Body of pancreas (tissue), 4 donors: Measurements from ENCODE around the gene ATG10. TPM values are rescaled to one million over a fixed set of nuclear protein-coding genes. Genes with fewer than 3 reads are reported as not detected.

Experiments used
- ATAC-seq: fragments of 150-250 bp; one replicate; pipeline ENCODE4 v1.9.1; 2016
- DNase-seq, 4 donors: peaks; one replicate each; pipeline ENCODE4 v3.0.0-alpha.2; 2019
- H3K27ac ChIP-seq, 4 donors: fragments of 200-600 bp; sonication (generic); 1 replicate in 3 of 4; 2 replicates in 1 of 4; pipeline versions ENCODE4 v1.5.1 to v1.6.1; 2016 to 2019; ENCODE audit warnings: mild to moderate bottlenecking in 1 of 4, mixed read lengths in 1 of 4, moderate library complexity in 1 of 4
- H3K27me3 ChIP-seq, 2 donors: fragments of 200-600 bp; sonication (generic); one replicate each; pipeline ENCODE4 v1.6.0; 2016; ENCODE audit warnings: mild to moderate bottlenecking in 1 of 2
- H3K36me3 ChIP-seq, 2 donors: fragments of 200-600 bp; sonication (generic); replicated peaks in 1 of 2; 2 replicates each; pipeline ENCODE4 v1.5.1; 2016; ENCODE audit warnings: low read depth in 2 of 2; ENCODE audit not compliant: insufficient read depth in 1 of 2
- H3K4me1 ChIP-seq: fragments of 200-600 bp; sonication (generic); one replicate; pipeline ENCODE4 v1.6.0; 2016
- H3K4me3 ChIP-seq, 2 donors: fragments of 200-600 bp; sonication (generic); 1 replicate in 1 of 2; 2 replicates in 1 of 2; pipeline ENCODE4 v1.5.1; 2016 to 2019
- H3K9me3 ChIP-seq, 3 donors: fragments of 200-600 bp; sonication (generic); 1 replicate in 2 of 3; 2 replicates in 1 of 3; pipeline ENCODE4 v1.5.1; 2016
- CTCF ChIP-seq, 7 experiments: fragments of 450-650 bp in 4 of 7; fragments of 200-600 bp in 3 of 7; sonication (generic) in 3 of 7; IDR thresholded peaks; one replicate each; pipeline ENCODE4 v1.5.1; 2016 to 2019; ENCODE audit warnings: antibody characterized with exemption in 7 of 7
- POLR2A ChIP-seq, 3 donors: fragments of 450-650 bp; IDR thresholded peaks; one replicate each; pipeline ENCODE4 v1.6.1; 2016; ENCODE audit warnings: antibody characterized with exemption in 3 of 3, mild to moderate bottlenecking in 2 of 3
- whole genome bisulfite sequencing, 2 donors: methylation state at CpG; one replicate each; pipeline ENCODE4 v1.1.5; 2017; 5-methylcytosine and 5-hydroxymethylcytosine counted together
- intact Hi-C: fragments of 100-400 bp; cut with DNase I; formaldehyde crosslinking; loops from one replicate; pipeline ENCODE4 v1.15.1; 2023
- total RNA-seq, 2 donors: library from RNA; depleted of rRNA; stranded (reverse); fragments of >200 nt; gene quantifications; one replicate each; pipeline ENCODE4 v1.1.0, GENCODE V29; 2016

The ATG10 gene
- total RNA-seq, 2 donors from 2014 or later: 2.9 to 4.6 TPM

- H3K36me3 ChIP-seq: no peaks in the 10 kb centered on the region
- H3K9me3 ChIP-seq: no peaks in the 10 kb centered on the region
- no peak overlapping the region for H3K4me3 ChIP-seq
- H3K27me3 ChIP-seq: no peaks in the 10 kb centered on the region
- no peak for TF ChIP-seq POLR2A (IDR thresholded peaks at IDR 0.05)
- TF ChIP-seq CTCF (IDR thresholded peaks at IDR 0.05): no peak
- 87 to 98% methylated on average over 2 of the region's 2 CpGs for WGBS, 2 donors
- H3K4me1 ChIP-seq: peaks cover 4% of the 10 kb centered on the region
- ATAC-seq: no peak
- no peak for DNase-seq
- no peak overlapping the region for H3K27ac ChIP-seq
- intact Hi-C loops: no loop called here
Measured at GRCh38 chr5:82100303-82101077, 128.7 kb downstream of the ATG10 start.

DNA sequence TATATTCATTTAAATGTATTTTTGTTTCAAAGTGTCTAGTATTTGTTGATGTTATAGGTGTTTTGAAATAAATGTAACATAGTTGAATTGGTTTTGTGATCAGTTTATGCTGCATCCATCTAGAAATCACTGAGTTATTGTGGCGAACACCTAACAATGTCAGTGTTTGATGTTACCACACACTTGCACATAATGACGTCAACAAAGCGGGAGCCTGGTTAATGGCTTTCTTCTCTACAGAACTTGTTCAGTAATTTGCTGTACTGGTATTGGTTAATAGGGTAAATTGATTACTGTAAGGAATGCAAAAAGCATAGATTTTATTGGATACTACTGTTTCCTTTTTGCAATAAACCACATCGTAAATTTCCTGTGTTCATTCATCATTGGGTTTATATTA lies 133.0 kb downstream of the ATG10 start:
- Histone ChIP-seq H3K27me3 (no peaks in the 10 kb centered on the region), H3K4me1 (peaks cover 4% of the 10 kb centered on the region), H3K27ac (no peak overlapping the region), H3K36me3 (no peaks in the 10 kb centered on the region), H3K4me3 (no peak overlapping the region), H3K9me3 (no peaks in the 10 kb centered on the region)
- 92 to 93% methylated on average over 4 of the region's 4 CpGs for WGBS, 2 donors
- TF ChIP-seq POLR2A (IDR thresholded peaks at IDR 0.05) (no peak), CTCF (IDR thresholded peaks at IDR 0.05) (no peak)
- DNase-seq (no peak), ATAC-seq (no peak)
- intact Hi-C loops: no loop called here

GRCh38 chr5:82105457-82105856 lies 133.6 kb downstream of the ATG10 start:
- Histone ChIP-seq H3K9me3 (no peaks in the 10 kb centered on the region), H3K27ac (no peak overlapping the region), H3K36me3 (no peaks in the 10 kb centered on the region), H3K4me3 (no peak overlapping the region), H3K27me3 (no peaks in the 10 kb centered on the region), H3K4me1 (peaks cover 2% of the 10 kb centered on the region)
- DNase-seq (no peak), ATAC-seq (no peak)
- 86 to 92% methylated on average over 1 of the region's 1 CpG for WGBS, 2 donors
- intact Hi-C loops: no loop called here
- no peak for TF ChIP-seq POLR2A (IDR thresholded peaks at IDR 0.05)
- no peak for TF ChIP-seq CTCF (IDR thresholded peaks at IDR 0.05)

DNA sequence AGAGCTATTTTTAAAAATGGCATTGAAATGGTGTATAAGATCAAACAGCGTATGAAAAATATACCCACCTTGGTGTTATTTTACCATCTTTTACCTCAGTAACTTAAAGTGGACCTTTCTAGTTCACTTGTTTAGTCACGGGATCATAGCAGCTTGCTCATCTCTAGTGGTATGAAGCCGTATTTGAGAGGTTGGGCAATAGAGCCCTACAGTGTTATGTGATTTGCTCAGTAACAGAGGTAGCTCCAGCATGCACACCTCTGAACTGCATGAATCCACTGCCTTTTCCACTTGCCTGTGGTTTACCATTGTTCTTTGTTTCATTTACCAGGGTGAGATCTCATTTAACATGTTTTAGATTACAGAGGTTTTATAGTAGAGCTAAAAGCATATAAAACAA lies 134.4 kb downstream of the ATG10 start:
- H3K9me3 ChIP-seq: no peaks in the 10 kb centered on the region
- no peak for TF ChIP-seq CTCF (IDR thresholded peaks at IDR 0.05)
- no peak for TF ChIP-seq POLR2A (IDR thresholded peaks at IDR 0.05)
- H3K36me3 ChIP-seq: no peaks in the 10 kb centered on the region
- no peaks in the 10 kb centered on the region for H3K4me1 ChIP-seq
- ATAC-seq (no peak), DNase-seq (no peak)
- intact Hi-C loops: no loop called here
- WGBS, 2 donors: 82 to 89% methylated on average over 3 of the region's 3 CpGs
- no peak overlapping the region for H3K4me3 ChIP-seq
- no peaks in the 10 kb centered on the region for H3K27me3 ChIP-seq
- H3K27ac ChIP-seq: no peak overlapping the region

- 50 to 69% methylated on average over 1 of the region's 1 CpG for WGBS, 2 donors
- H3K27me3 ChIP-seq: no peaks in the 10 kb centered on the region
- TF ChIP-seq POLR2A (IDR thresholded peaks at IDR 0.05): no peak
- no peak for TF ChIP-seq CTCF (IDR thresholded peaks at IDR 0.05)
- ATAC-seq (no peak), DNase-seq (no peak)
- no peaks in the 10 kb centered on the region for H3K9me3 ChIP-seq
- intact Hi-C loops: no loop called here
- H3K36me3 ChIP-seq: no peaks in the 10 kb centered on the region
- no peak overlapping the region for H3K27ac ChIP-seq
- H3K4me3 ChIP-seq: no peak overlapping the region
- H3K4me1 ChIP-seq: no peaks in the 10 kb centered on the region
Measured at GRCh38 chr5:82106756-82107155, 134.9 kb downstream of the ATG10 start.
